Upper lobe of right lung (tissue), 1 donor: ENCODE results near the gene PUDP. TPM values are rescaled to one million over a fixed set of nuclear protein-coding genes. Genes with fewer than 3 reads are reported as not detected.
"Not testable (repeated sequence)": the region's sequence is repeated elsewhere in the genome, so short reads cannot be mapped to it uniquely, and the experiment has no call there.

Experiments used
- ATAC-seq: fragments of 200-7000 bp; cut with Tn5 transposase; one replicate; pipeline ENCODE4 v1.9.1; 2020; ENCODE audit warnings: mild to moderate bottlenecking, moderate library complexity
- DNase-seq: peaks from one replicate; pipeline ENCODE4 v3.0.0-alpha.2; 2020
- H3K27ac ChIP-seq: fragments of 200-600 bp; one replicate; pipeline ENCODE4 v1.8.0; 2022
- H3K27me3 ChIP-seq: fragments of 200-600 bp; one replicate; pipeline ENCODE4 v1.8.0; 2022; ENCODE audit warnings: mild to moderate bottlenecking
- H3K36me3 ChIP-seq: fragments of 200-600 bp; one replicate; pipeline ENCODE4 v1.8.0; 2022
- H3K4me1 ChIP-seq: fragments of 200-600 bp; one replicate; pipeline ENCODE4 v1.8.0; 2022
- H3K4me3 ChIP-seq: fragments of 200-600 bp; one replicate; pipeline ENCODE4 v1.8.0; 2022; ENCODE audit warnings: mild to moderate bottlenecking
- H3K9me3 ChIP-seq: fragments of 200-600 bp; one replicate; pipeline ENCODE4 v1.8.0; 2022
- CTCF ChIP-seq: fragments of 200-600 bp; IDR thresholded peaks from one replicate; pipeline ENCODE4 v1.8.0; 2022; ENCODE audit warnings: antibody characterized with exemption
- intact Hi-C: fragments of 100-400 bp; cut with DNase I; formaldehyde crosslinking; loops from one replicate; pipeline ENCODE4 v1.11.0; 2022
- microRNA-seq: library from miRNA; unstranded; fragments of <30 nt; microRNA quantifications from one replicate; pipeline ENCODE4 v1.2.0, GENCODE V29; 2020; ENCODE audit warnings: borderline microRNAs expressed
- total RNA-seq: library from RNA; stranded (reverse); fragmentation: NEBNext Ultra II Directional; extraction: Animal tissue kit (Norgen Biotek cat#: 25700); gene quantifications from one replicate; pipeline ENCODE4 v1.2.1, GENCODE V29; 2021
- donor health status: DM: no; HTN: yes; CAD: no; lungs with severe emphysema.

PUDP gene
- total RNA-seq, 1 donor from 2014 or later = 17.5 TPM

- no peaks in the 10 kb centered on the region for H3K4me1 ChIP-seq
- DNase-seq (no peak), ATAC-seq (no peak)
- TF ChIP-seq CTCF = no peak
- no peaks in the 10 kb centered on the region for H3K27me3 ChIP-seq
- no peak overlapping the region for H3K27ac ChIP-seq
- H3K9me3 ChIP-seq = no peaks in the 10 kb centered on the region
- no peaks in the 10 kb centered on the region for H3K36me3 ChIP-seq
- intact Hi-C loops = no loop called here
- H3K4me3 ChIP-seq = no peak overlapping the region
Measured at GRCh38 chrX:7024850-7025249, 123.1 kb downstream of the PUDP start.

- DNase-seq, H3K4me3 ChIP-seq, H3K4me1 ChIP-seq, H3K27ac ChIP-seq, H3K9me3 ChIP-seq, intact Hi-C loops, H3K27me3 ChIP-seq, ATAC-seq, H3K36me3 ChIP-seq: not testable (repeated sequence)
Measured at GRCh38 chrX:7022996-7023395, 125.0 kb downstream of the PUDP start.

- no peak for ATAC-seq
- Histone ChIP-seq H3K27me3 (no peaks in the 10 kb centered on the region), H3K9me3 (no peaks in the 10 kb centered on the region), H3K27ac (no peak overlapping the region), H3K36me3 (no peaks in the 10 kb centered on the region), H3K4me3 (no peak overlapping the region), H3K4me1 (no peaks in the 10 kb centered on the region)
- TF ChIP-seq CTCF = no peak
- intact Hi-C loops = no loop called here
- DNase-seq = no peak
Measured at GRCh38 chrX:7021991-7022390, 126.0 kb downstream of the PUDP start.

GRCh38 chrX:7019555-7019954 lies 128.4 kb downstream of the PUDP start:
- ATAC-seq (no peak), DNase-seq (no peak)
- Histone ChIP-seq H3K27me3 (no peaks in the 10 kb centered on the region), H3K27ac (no peak overlapping the region), H3K36me3 (no peaks in the 10 kb centered on the region), H3K4me1 (no peaks in the 10 kb centered on the region), H3K9me3 (no peaks in the 10 kb centered on the region), H3K4me3 (no peak overlapping the region)
- TF ChIP-seq CTCF = no peak
- intact Hi-C loops = no loop called here

- H3K27me3 ChIP-seq, H3K4me1 ChIP-seq, H3K36me3 ChIP-seq, H3K4me3 ChIP-seq, DNase-seq, H3K27ac ChIP-seq, H3K9me3 ChIP-seq, ATAC-seq, intact Hi-C loops: not testable (repeated sequence)
Measured at GRCh38 chrX:7012262-7012834, 135.6 kb downstream of the PUDP start.

- DNase-seq, ATAC-seq, H3K27ac ChIP-seq, intact Hi-C loops, H3K36me3 ChIP-seq, H3K4me3 ChIP-seq, H3K27me3 ChIP-seq, H3K9me3 ChIP-seq, H3K4me1 ChIP-seq: not testable (repeated sequence)
Measured at GRCh38 chrX:7010897-7011296, 137.1 kb downstream of the PUDP start.

GRCh38 chrX:7007328-7007727 lies 140.6 kb downstream of the PUDP start:
- DNase-seq, H3K4me3 ChIP-seq, H3K9me3 ChIP-seq, H3K27ac ChIP-seq, ATAC-seq, H3K27me3 ChIP-seq, H3K36me3 ChIP-seq, H3K4me1 ChIP-seq, intact Hi-C loops: not testable (repeated sequence)

Small RNA genes within 50 kb of the gene (microRNA-seq; reads per million reads assigned to microRNA genes)
- not detected for gene MIR4767

Other genes with a start within 250 kb of the PUDP start
- gene STS, start 441 bp downstream of the PUDP start, total RNA-seq = 11.6 TPM